GM12892 (cell line): ENCODE measurements around the gene HES2.
"Not testable (repeated sequence)": the region's sequence is repeated elsewhere in the genome, so short reads cannot be mapped to it uniquely, and the experiment has no call there.

Source experiments
- DNase-seq: peaks from one replicate; pipeline ENCODE4 v3.0.0; 2011; ENCODE audit not compliant: insufficient read length
- FAIRE-seq: peaks from 2 replicates; lab custom pipeline; 2011; peaks lifted over from hg19 to GRCh38; lab: Jason Lieb, UNC
- POLR2A ChIP-seq: IDR thresholded peaks from 2 replicates; pipeline ENCODE4 v1.6.1; 2011; ENCODE audit warnings: low read depth, low read length, control low read depth
- POLR2AphosphoS5 ChIP-seq: IDR thresholded peaks from 2 replicates; pipeline ENCODE4 v1.6.1; 2011; ENCODE audit warnings: low read depth, low read length, control low read depth
- TAF1 ChIP-seq: IDR thresholded peaks from 2 replicates; pipeline ENCODE4 v1.6.1; 2011; ENCODE audit warnings: low read depth, mild to moderate bottlenecking, control low read depth, low read length, borderline replicate concordance

HES2 gene

GRCh38 chr1:6461538-6462411, 42.1 kb upstream of the HES2 start:
- TF ChIP-seq POLR2AphosphoS5: no peak
- no peak for TF ChIP-seq TAF1
- no peak for TF ChIP-seq POLR2A
- FAIRE-seq (no peak), DNase-seq (no peak)

- TF ChIP-seq TAF1: no peak
- TF ChIP-seq POLR2AphosphoS5: no peak
- no peak for TF ChIP-seq POLR2A
- no peak for FAIRE-seq
- DNase-seq: no peak
Measured at GRCh38 chr1:6461051-6461530, 41.4 kb upstream of the HES2 start.

- FAIRE-seq (no peak), DNase-seq (peak; percentile 63)
- TF ChIP-seq TAF1: no peak
- no peak for TF ChIP-seq POLR2A
- TF ChIP-seq POLR2AphosphoS5: no peak
Measured at GRCh38 chr1:6460301-6461050, 40.8 kb upstream of the HES2 start.

- no peak for TF ChIP-seq TAF1
- no peak for TF ChIP-seq POLR2AphosphoS5
- TF ChIP-seq POLR2A: no peak
- FAIRE-seq (no peak), DNase-seq (no peak)
Measured at GRCh38 chr1:6459850-6460265, 40.1 kb upstream of the HES2 start.

GRCh38 chr1:6456800-6457466, 37.2 kb upstream of the HES2 start:
- no peak for FAIRE-seq
- no peak for DNase-seq
- no peak for TF ChIP-seq TAF1
- TF ChIP-seq POLR2AphosphoS5: no peak
- TF ChIP-seq POLR2A: no peak

GRCh38 chr1:6455752-6456520, 36.2 kb upstream of the HES2 start:
- DNase-seq, FAIRE-seq: not testable (repeated sequence)

- no peak for FAIRE-seq
- DNase-seq: no peak
- TF ChIP-seq POLR2AphosphoS5: no peak
- no peak for TF ChIP-seq POLR2A
- TF ChIP-seq TAF1: no peak
Measured at GRCh38 chr1:6454856-6455751, 35.4 kb upstream of the HES2 start.

GRCh38 chr1:6453895-6454855, 34.5 kb upstream of the HES2 start:
- not testable (repeated sequence) for DNase-seq, FAIRE-seq

- TF ChIP-seq POLR2A: no peak
- no peak for TF ChIP-seq POLR2AphosphoS5
- TF ChIP-seq TAF1: no peak
- FAIRE-seq (no peak), DNase-seq (no peak)
Measured at GRCh38 chr1:6450943-6451373, 31.2 kb upstream of the HES2 start.

GRCh38 chr1:6450486-6450885, 30.8 kb upstream of the HES2 start:
- FAIRE-seq, DNase-seq: not testable (repeated sequence)
